IMR-90 (cell line): ENCODE measurements around the gene DAB1. TPM values are rescaled to one million over a fixed set of nuclear protein-coding genes. Genes with fewer than 3 reads are reported as not detected.

Experiments
- ATAC-seq: fragments of 200-7000 bp; cut with Tn5 transposase; 2 replicates; pipeline ENCODE4 v1.9.1; 2020; ENCODE audit warnings: low read depth, mild to moderate bottlenecking, moderate library complexity
- BruUV-seq: library from RNA; stranded (reverse); fragments of 400-500 nt; replicated peaks from 2 replicates; lab custom pipeline; 2021; lab: Mats Ljungman, UMichigan
- CTCF ChIA-PET: fragments of 300-600 bp; formaldehyde crosslinking; extraction: SDS; loops from one replicate; lab custom pipeline; 2021; ENCODE audit warnings: antibody characterized with exemption; lab: Yijun Ruan, JAX
- POLR2A ChIA-PET: fragments of 300-600 bp; sonication (Branson Sonifier 250); formaldehyde crosslinking; loops from one replicate; lab custom pipeline; 2022; ENCODE audit warnings: antibody characterized with exemption; ENCODE audit not compliant: unreplicated experiment; lab: Charles Lee
- DNase-seq: peaks from one replicate; pipeline ENCODE4 v3.0.0; 2013
- H2AFZ ChIP-seq: replicated peaks from 2 replicates; pipeline ENCODE3; 2013; ENCODE audit warnings: low read length, mild to moderate bottlenecking; ENCODE audit not compliant: poor library complexity
- H2AK5ac ChIP-seq: 2 replicates; pipeline ENCODE4 v1.6.1; 2013; ENCODE audit warnings: low read depth, low read length, inconsistent platforms
- H2AK9ac ChIP-seq: replicated peaks from 2 replicates; pipeline ENCODE3; 2013; ENCODE audit warnings: mild to moderate bottlenecking, low read depth, low read length, moderate library complexity; ENCODE audit not compliant: poor library complexity
- H2BK120ac ChIP-seq: 2 replicates; pipeline ENCODE4 v1.6.1; 2013; ENCODE audit warnings: low read depth, low read length, inconsistent platforms
- H2BK15ac ChIP-seq: 3 replicates; pipeline ENCODE4 v1.6.1; 2013; ENCODE audit warnings: low read depth, low read length, inconsistent platforms
- H2BK20ac ChIP-seq: 2 replicates; pipeline ENCODE4 v1.6.1; 2013; ENCODE audit warnings: low read depth, mild to moderate bottlenecking, inconsistent platforms, low read length, moderate library complexity
- H2BK5ac ChIP-seq: 2 replicates; pipeline ENCODE4 v1.6.1; 2013; ENCODE audit warnings: mild to moderate bottlenecking, low read depth, low read length, inconsistent platforms; ENCODE audit not compliant: poor library complexity, severe bottlenecking
- H3K14ac ChIP-seq: replicated peaks from 2 replicates; pipeline ENCODE4 v1.6.1; 2013; ENCODE audit warnings: low read depth, low read length, inconsistent platforms
- H3K18ac ChIP-seq: 2 replicates; pipeline ENCODE4 v1.6.1; 2013; ENCODE audit warnings: low read depth, low read length, control low read depth
- H3K23ac ChIP-seq: 2 replicates; pipeline ENCODE4 v1.6.1; 2013; ENCODE audit warnings: low read depth, low read length, inconsistent platforms
- H3K27ac ChIP-seq: 2 replicates; pipeline ENCODE4 v1.5.1; 2013; ENCODE audit warnings: mild to moderate bottlenecking, control low read depth, low read length; ENCODE audit not compliant: insufficient read depth
- H3K27me3 ChIP-seq: 2 replicates; pipeline ENCODE4 v1.6.1; 2013; ENCODE audit warnings: low read length; ENCODE audit not compliant: control insufficient read depth, insufficient read depth
- H3K36me3 ChIP-seq: 2 replicates; pipeline ENCODE4 v1.6.1; 2013; ENCODE audit warnings: low read length, mixed read lengths; ENCODE audit not compliant: control insufficient read depth, insufficient read depth
- H3K4ac ChIP-seq: 2 replicates; pipeline ENCODE4 v1.6.1; 2013; ENCODE audit warnings: low read depth, low read length, inconsistent platforms
- H3K4me1 ChIP-seq: 2 replicates; pipeline ENCODE4 v1.6.1; 2013; ENCODE audit warnings: low read length, mixed read lengths; ENCODE audit not compliant: control insufficient read depth, insufficient read depth
- H3K4me2 ChIP-seq: 2 replicates; pipeline ENCODE4 v1.6.1; 2013; ENCODE audit warnings: low read depth, mild to moderate bottlenecking, control low read depth, low read length, moderate library complexity
- H3K4me3 ChIP-seq: 2 replicates; pipeline ENCODE4 v1.5.1; 2013; ENCODE audit warnings: low read depth, mild to moderate bottlenecking, control low read depth, low read length, moderate library complexity; ENCODE audit not compliant: insufficient read depth
- H3K56ac ChIP-seq: 2 replicates; pipeline ENCODE4 v1.6.1; 2013; ENCODE audit warnings: low read length, inconsistent platforms; ENCODE audit not compliant: insufficient read depth; ENCODE audit errors: extremely low read depth
- H3K79me1 ChIP-seq, 2 experiments: 2 replicates each; pipeline ENCODE4 v1.6.1; 2013; ENCODE audit warnings: low read length in 2 of 2, inconsistent platforms in 1 of 2, low read depth in 1 of 2
- H3K9ac ChIP-seq: 2 replicates; pipeline ENCODE4 v1.6.1; 2013; ENCODE audit warnings: low read depth, low read length, control low read depth
- H3K9me1 ChIP-seq: 2 replicates; pipeline ENCODE4 v1.6.1; 2013; ENCODE audit warnings: low read length, inconsistent platforms; ENCODE audit not compliant: insufficient read depth
- H3K9me3 ChIP-seq: 2 replicates; pipeline ENCODE4 v1.6.1; 2013; ENCODE audit warnings: low read length; ENCODE audit not compliant: control insufficient read depth, insufficient read depth
- H4K20me1 ChIP-seq: 2 replicates; pipeline ENCODE4 v1.6.1; 2013; ENCODE audit warnings: low read length, inconsistent platforms; ENCODE audit not compliant: insufficient read depth
- H4K5ac ChIP-seq: 2 replicates; pipeline ENCODE4 v1.6.1; 2013; ENCODE audit warnings: mild to moderate bottlenecking, low read depth, low read length, control low read depth
- H4K8ac ChIP-seq, 2 experiments: 2 replicates each; pipeline ENCODE4 v1.6.1; 2013; ENCODE audit warnings: low read depth in 2 of 2, low read length in 2 of 2, control low read depth in 1 of 2, inconsistent platforms in 1 of 2
- H4K91ac ChIP-seq: 2 replicates; pipeline ENCODE4 v1.6.1; 2013; ENCODE audit warnings: low read depth, low read length, inconsistent platforms; ENCODE audit not compliant: insufficient read depth
- MAZ ChIP-seq: IDR thresholded peaks from 2 replicates; pipeline ENCODE4 v1.6.1; 2012; ENCODE audit warnings: low read depth, mild to moderate bottlenecking, low read length, improper control_type of control experiment, moderate library complexity, borderline replicate concordance
- WGBS, 2 experiments: methylation state at CpG; one replicate each; pipeline versions ENCODE4 v1.1.5 to v1.1.7; 2013; ENCODE audit warnings: missing lambda C conversion rate in 2 of 2; ENCODE audit not compliant: insufficient read length in 1 of 2; ENCODE audit errors: extremely low coverage in 2 of 2; 5-methylcytosine and 5-hydroxymethylcytosine counted together
- dilution Hi-C: fragments of 300-500 bp; cut with HindIII; formaldehyde crosslinking; loops from one replicate; pipeline ENCODE4 v1.14.3; 2018; ENCODE audit warnings: low sequenced_read_pairs; ENCODE audit not compliant: unreplicated experiment
- in situ Hi-C: fragments of 300-500 bp; cut with MboI; formaldehyde crosslinking; loops from 3 replicates; pipeline ENCODE4 v1.14.3; 2019; ENCODE audit warnings: low sequenced_read_pairs, inconsistent platforms, mixed read lengths
- intact Hi-C: fragments of 100-400 bp; cut with micrococcal nuclease; formaldehyde crosslinking; loops from 2 replicates; pipeline ENCODE4 v1.10.0; 2022
- polyA plus RNA-seq, 3 experiments: library from polyadenylated mRNA; depleted of rRNA; stranded (reverse); fragments of >200 nt; gene quantifications; 2 replicates each; pipeline ENCODE4 v1.2.3, GENCODE V29; 2012; ENCODE audit warnings: low replicate concordance in 1 of 3
- total RNA-seq: library from RNA; depleted of rRNA; stranded (reverse); fragments of >200 nt; gene quantifications from 2 replicates; pipeline ENCODE4 v1.2.3, GENCODE V29; 2012

Gene DAB1
- total and polyA plus RNA-seq, 2 of the 4 experiments (the other 2 are of a cell fraction): 0.18 to 0.41 TPM

- no peak overlapping the region for H4K8ac ChIP-seq
- no peak overlapping the region for H3K18ac ChIP-seq
- ATAC-seq (no peak), DNase-seq (no peak)
- no peaks in the 10 kb centered on the region for H4K20me1 ChIP-seq
- H3K27me3 ChIP-seq: no peaks in the 10 kb centered on the region
- BruUV-seq: no TSS peak
- no peak overlapping the region for H2BK20ac ChIP-seq
- no peak overlapping the region for H3K14ac ChIP-seq
- no peak for TF ChIP-seq MAZ
- no CpG with 5 or more reads among the region's 1 CpG for WGBS, 2 experiments
- no peak overlapping the region for H3K4ac ChIP-seq
- H3K56ac ChIP-seq: no peak overlapping the region
- no peaks in the 10 kb centered on the region for H3K79me1 ChIP-seq
- no peak overlapping the region for H2BK5ac ChIP-seq
- in situ Hi-C loops: no loop called here
- H3K4me1 ChIP-seq: no peaks in the 10 kb centered on the region
- ChIA-PET POLR2A (no interaction called here), CTCF (no interaction called here)
- H2AK9ac ChIP-seq: no peak overlapping the region
- intact Hi-C loops: no loop called here
- no peak overlapping the region for H3K27ac ChIP-seq
- H2BK120ac ChIP-seq: no peak overlapping the region
- H3K9ac ChIP-seq: no peak overlapping the region
- H4K91ac ChIP-seq: no peak overlapping the region
- H3K4me3 ChIP-seq: no peak overlapping the region
- dilution Hi-C loops: no loop called here
- no peak overlapping the region for H3K23ac ChIP-seq
- H3K9me1 ChIP-seq: no peaks in the 10 kb centered on the region
- no peaks in the 10 kb centered on the region for H3K36me3 ChIP-seq
- H3K9me3 ChIP-seq: no peaks in the 10 kb centered on the region
- H2BK15ac ChIP-seq: no peak overlapping the region
- H3K4me2 ChIP-seq: no peak overlapping the region
- no peak overlapping the region for H4K5ac ChIP-seq
- no peak overlapping the region for H2AK5ac ChIP-seq
- H2AFZ ChIP-seq: no peak overlapping the region
Observed at GRCh38 chr1:57163789-57164188, 260.1 kb downstream of the DAB1 start.
